Measurements from ENCODE around the gene APEH. TPM values are rescaled to one million over a fixed set of nuclear protein-coding genes. Genes with fewer than 3 reads are reported as not detected.

Gene APEH
- total RNA-seq, 4 donors from 2014 or later = 60.7 to 102 (median 89.4) TPM

DNA sequence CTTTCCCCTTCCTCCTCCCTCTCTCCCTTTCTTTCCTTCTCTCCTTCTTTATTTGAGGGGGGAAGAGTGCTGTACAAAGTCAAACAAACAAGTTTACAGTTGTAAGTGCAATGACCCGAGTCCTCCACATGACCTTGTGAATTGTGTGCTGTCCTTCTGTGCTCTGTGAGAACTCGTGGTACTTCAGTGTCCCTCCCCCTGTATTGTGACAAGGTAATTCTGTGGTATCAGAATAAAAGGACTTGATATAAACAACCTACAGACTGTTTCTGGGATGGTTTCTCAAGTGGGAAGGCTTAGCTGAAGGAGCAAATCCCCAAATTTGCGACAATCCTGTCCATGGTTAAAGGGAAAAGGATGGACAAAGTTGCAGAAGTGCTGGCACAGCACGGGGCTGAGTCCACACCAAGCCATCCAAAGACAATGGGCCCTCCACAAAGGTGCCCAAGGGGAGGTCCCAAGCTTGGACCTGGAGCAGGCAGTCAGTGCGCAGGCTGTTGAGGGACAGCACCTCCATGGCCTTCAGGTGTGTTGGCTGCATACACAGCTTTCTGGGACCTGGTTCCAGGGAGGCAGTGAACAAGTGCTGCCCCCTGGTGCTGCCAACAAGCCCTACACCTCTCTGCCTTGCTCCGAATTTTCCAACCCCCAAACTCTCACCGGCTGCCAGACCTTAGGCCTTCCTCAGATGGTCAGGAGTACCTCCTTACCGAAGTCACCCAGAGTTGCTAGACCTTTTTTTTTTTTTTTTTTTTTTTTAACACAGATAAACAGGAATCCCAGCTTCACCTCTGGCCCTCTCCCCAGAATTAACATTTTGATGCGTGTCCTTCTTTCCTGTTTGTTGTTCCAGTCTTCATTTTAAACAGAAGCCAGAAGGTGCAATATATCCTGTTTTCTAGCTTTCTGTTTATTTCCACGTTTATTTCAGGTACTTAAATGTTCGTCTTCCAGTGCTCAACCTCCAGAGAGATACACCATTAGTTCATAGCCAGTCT is 2.6 kb upstream of the APEH start:
- Histone ChIP-seq H3K4me3 (no peak overlapping the region), H3K27me3 (peaks cover 0 to 16% (median 0%) of the 10 kb centered on the region in 4 donors), H3K9me3 (no peaks in the 10 kb centered on the region), H3K4me1 (peaks cover 18 to 43% (median 19%) of the 10 kb centered on the region in 3 donors), H3K27ac (no peak overlapping the region), H3K36me3 (peaks cover 0 to 12% (median 7%) of the 10 kb centered on the region in 3 donors)
- intact Hi-C loops (cut with DNase I) = loop anchor here (5.0 kb wide), 1 partner anchor 134 kb away; no protein-coding TSS in a partner anchor
- TF ChIP-seq, protein P1, sequence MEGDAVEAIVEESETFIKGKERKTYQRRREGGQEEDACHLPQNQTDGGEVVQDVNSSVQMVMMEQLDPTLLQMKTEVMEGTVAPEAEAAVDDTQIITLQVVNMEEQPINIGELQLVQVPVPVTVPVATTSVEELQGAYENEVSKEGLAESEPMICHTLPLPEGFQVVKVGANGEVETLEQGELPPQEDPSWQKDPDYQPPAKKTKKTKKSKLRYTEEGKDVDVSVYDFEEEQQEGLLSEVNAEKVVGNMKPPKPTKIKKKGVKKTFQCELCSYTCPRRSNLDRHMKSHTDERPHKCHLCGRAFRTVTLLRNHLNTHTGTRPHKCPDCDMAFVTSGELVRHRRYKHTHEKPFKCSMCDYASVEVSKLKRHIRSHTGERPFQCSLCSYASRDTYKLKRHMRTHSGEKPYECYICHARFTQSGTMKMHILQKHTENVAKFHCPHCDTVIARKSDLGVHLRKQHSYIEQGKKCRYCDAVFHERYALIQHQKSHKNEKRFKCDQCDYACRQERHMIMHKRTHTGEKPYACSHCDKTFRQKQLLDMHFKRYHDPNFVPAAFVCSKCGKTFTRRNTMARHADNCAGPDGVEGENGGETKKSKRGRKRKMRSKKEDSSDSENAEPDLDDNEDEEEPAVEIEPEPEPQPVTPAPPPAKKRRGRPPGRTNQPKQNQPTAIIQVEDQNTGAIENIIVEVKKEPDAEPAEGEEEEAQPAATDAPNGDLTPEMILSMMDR (IDR thresholded peaks at IDR 0.05) = peak; percentile 54 to 92 (median 86)
- TF ChIP-seq POLR2A (IDR thresholded peaks at IDR 0.05) = no peak
- WGBS, 2 donors = 36% methylated on average over 9 to 11 of the region's 11 CpGs
- DNase-seq = no peak

DNA sequence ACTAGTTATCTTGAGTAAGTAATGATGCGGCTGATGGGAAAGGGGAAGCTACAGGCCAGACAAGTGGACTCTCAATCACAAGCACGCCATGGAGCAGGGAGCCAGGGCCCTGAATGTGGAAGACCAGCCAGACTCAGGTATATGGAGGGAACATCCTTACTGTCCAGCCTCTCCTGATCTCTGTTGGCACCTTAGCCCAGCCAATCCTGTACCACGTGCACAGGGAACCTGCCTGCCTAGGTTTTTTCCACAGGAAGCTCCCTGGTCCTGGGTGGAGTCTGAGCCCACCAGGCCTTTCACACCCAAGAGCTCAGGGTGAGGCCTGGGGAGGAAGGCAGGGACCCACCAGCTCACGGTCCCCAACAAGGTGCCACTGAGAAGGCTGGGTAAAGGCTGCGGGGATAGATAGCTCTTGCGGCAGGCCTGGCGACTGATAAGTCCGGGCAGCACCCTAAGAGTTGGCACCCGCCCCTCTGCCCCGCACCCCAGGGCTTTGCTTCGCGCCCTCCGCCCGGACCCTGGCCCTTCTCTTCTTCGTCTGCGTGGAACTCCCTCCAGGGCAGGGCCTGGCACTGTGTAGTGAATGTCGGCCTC is 933 bp upstream of the APEH start:
- peak overlapping the region; percentile 66 to 93 (median 85) for H3K4me3 ChIP-seq
- peaks cover 18 to 43% (median 19%) of the 10 kb centered on the region in 3 donors for H3K4me1 ChIP-seq
- H3K27me3 ChIP-seq = peaks cover 0 to 4% (median 0%) of the 10 kb centered on the region in 4 donors
- H3K36me3 ChIP-seq = peaks cover 0 to 28% (median 18%) of the 10 kb centered on the region in 3 donors
- no peaks in the 10 kb centered on the region for H3K9me3 ChIP-seq
- TF ChIP-seq, protein P1 (IDR thresholded peaks at IDR 0.05) = no peak
- no peak for TF ChIP-seq POLR2A (IDR thresholded peaks at IDR 0.05)
- DNase-seq = no peak
- WGBS, 2 donors = 7 to 28% methylated on average over 5 to 14 of the region's 17 CpGs
- peak overlapping the region; percentile 83 to 97 (median 97) for H3K27ac ChIP-seq
- intact Hi-C loops (cut with DNase I) = loop anchor here (5.0 kb wide), 1 partner anchor 136 kb away; no protein-coding TSS in a partner anchor

DNA sequence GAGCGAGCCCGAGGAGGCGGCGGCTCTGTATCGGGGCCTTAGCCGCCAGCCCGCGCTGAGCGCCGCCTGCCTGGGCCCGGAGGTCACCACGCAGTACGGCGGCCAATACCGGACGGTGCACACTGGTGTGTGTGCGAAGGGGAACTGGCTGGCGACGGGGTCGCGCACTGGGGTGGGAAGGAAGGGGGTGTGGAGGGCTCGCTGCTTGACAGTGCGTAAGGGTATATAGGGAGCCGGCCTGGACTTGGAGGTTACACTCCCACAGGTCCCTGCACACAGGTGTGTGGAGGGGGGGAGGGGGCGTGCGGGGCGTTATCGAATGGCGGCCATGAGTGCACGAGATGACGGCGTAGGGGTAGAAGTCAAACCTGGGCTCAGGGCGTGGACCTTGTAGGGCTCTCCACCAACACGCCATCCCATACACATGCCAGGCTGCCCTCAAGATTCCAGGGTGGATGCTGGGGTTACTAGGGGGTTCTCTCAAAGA is 389 bp downstream of the APEH start:
- 0 to 3% methylated on average over 1 to 8 of the region's 34 CpGs for WGBS, 2 donors
- intact Hi-C loops (cut with DNase I) = loop anchor here (5.0 kb wide), 1 partner anchor 137 kb away; no protein-coding TSS in a partner anchor
- Histone ChIP-seq H3K4me3 (peak overlapping the region; percentile 66 to 93 (median 85)), H3K4me1 (peaks cover 14 to 29% (median 19%) of the 10 kb centered on the region in 3 donors), H3K9me3 (no peaks in the 10 kb centered on the region), H3K27me3 (no peaks in the 10 kb centered on the region), H3K36me3 (peaks cover 12 to 41% (median 27%) of the 10 kb centered on the region in 3 donors), H3K27ac (peak overlapping the region; percentile 83 to 97 (median 97))
- no peak for DNase-seq
- no peak for TF ChIP-seq POLR2A (IDR thresholded peaks at IDR 0.05)
- TF ChIP-seq, protein P1 (IDR thresholded peaks at IDR 0.05) = peak in 3 of 6 experiments; percentile 2 to 22 (median 4)

DNA sequence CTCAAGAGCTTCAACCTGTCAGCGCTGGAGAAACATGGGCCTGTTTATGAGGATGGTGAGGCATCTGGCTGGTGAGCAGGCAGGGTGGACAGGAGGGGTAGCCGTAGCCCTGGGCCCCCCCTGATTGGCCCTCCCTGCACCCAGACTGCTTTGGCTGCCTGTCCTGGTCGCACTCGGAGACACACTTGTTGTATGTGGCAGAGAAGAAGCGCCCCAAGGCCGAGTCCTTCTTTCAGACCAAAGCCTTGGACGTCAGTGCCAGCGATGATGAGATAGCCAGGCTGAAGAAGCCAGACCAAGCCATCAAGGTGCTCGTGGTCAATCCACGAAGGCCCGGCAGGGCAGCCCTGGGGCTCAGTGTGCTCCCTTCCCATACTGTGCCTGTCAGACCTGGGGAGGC is 1.8 kb downstream of the APEH start:
- H3K4me1 ChIP-seq = peaks cover 14 to 29% (median 19%) of the 10 kb centered on the region in 3 donors
- no peaks in the 10 kb centered on the region for H3K9me3 ChIP-seq
- peaks cover 22 to 55% (median 40%) of the 10 kb centered on the region in 3 donors for H3K36me3 ChIP-seq
- no peak for DNase-seq
- H3K4me3 ChIP-seq = no peak overlapping the region
- H3K27ac ChIP-seq = no peak overlapping the region
- WGBS, 2 donors = 90 to 97% methylated on average over 6 to 8 of the region's 11 CpGs
- intact Hi-C loops (cut with DNase I) = no loop called here
- TF ChIP-seq, protein P1 (IDR thresholded peaks at IDR 0.05) = no peak
- TF ChIP-seq POLR2A (IDR thresholded peaks at IDR 0.05) = no peak
- H3K27me3 ChIP-seq = no peaks in the 10 kb centered on the region

Measured in esophagus squamous epithelium (tissue), 5 donors.